ENCODE data around the gene TTC28.

TTC28 gene

GRCh38 chr22:28017558-28017820 lies 662.2 kb downstream of the TTC28 start:
- ATAC-seq, result no peak

- ATAC-seq, result no peak
Measured at GRCh38 chr22:28016781-28017557, 662.7 kb downstream of the TTC28 start.

GRCh38 chr22:28015676-28016601 lies 663.7 kb downstream of the TTC28 start:
- ATAC-seq, result no peak

GRCh38 chr22:28015046-28015425 lies 664.6 kb downstream of the TTC28 start:
- no peak for ATAC-seq

- ATAC-seq, result no peak
Measured at GRCh38 chr22:28014211-28015045, 665.2 kb downstream of the TTC28 start.

- ATAC-seq, result no peak
Measured at GRCh38 chr22:28013611-28014010, 666.0 kb downstream of the TTC28 start.

GRCh38 chr22:28012832-28013460 lies 666.7 kb downstream of the TTC28 start:
- ATAC-seq, result no peak

GRCh38 chr22:28009272-28009827 lies 670.3 kb downstream of the TTC28 start:
- peak; percentile 84 to 86 for ATAC-seq

GRCh38 chr22:28008649-28009048 lies 671.0 kb downstream of the TTC28 start:
- ATAC-seq, result no peak

GRCh38 chr22:28008056-28008455 lies 671.6 kb downstream of the TTC28 start:
- ATAC-seq, result no peak

GRCh38 chr22:28006271-28006670 lies 673.4 kb downstream of the TTC28 start:
- no peak for ATAC-seq

- no peak for ATAC-seq
Measured at GRCh38 chr22:28005513-28005912, 674.1 kb downstream of the TTC28 start.

GRCh38 chr22:28004021-28004420 lies 675.6 kb downstream of the TTC28 start:
- ATAC-seq, result no peak

GRCh38 chr22:28002863-28003565 lies 676.6 kb downstream of the TTC28 start:
- no peak for ATAC-seq

GRCh38 chr22:28002181-28002700 lies 677.4 kb downstream of the TTC28 start:
- ATAC-seq, result no peak

- no peak for ATAC-seq
Measured at GRCh38 chr22:28001171-28001835, 678.3 kb downstream of the TTC28 start.

- no peak for ATAC-seq
Measured at GRCh38 chr22:28000361-28000760, 679.3 kb downstream of the TTC28 start.

- ATAC-seq, result no peak
Measured at GRCh38 chr22:27999876-28000275, 679.8 kb downstream of the TTC28 start.

- no peak for ATAC-seq
Measured at GRCh38 chr22:27998511-27999410, 680.9 kb downstream of the TTC28 start.

GRCh38 chr22:27997538-27997937 lies 682.1 kb downstream of the TTC28 start:
- ATAC-seq, result no peak

Data from activated CD4-positive, CD25-positive, alpha-beta regulatory T cell treated with anti-CD3 and anti-CD28 coated beads, Interleukin-2, amount 50 U/mL, for 24 hours (primary cell).